ENCODE results near the gene DNMT3A. TPM values are rescaled to one million over a fixed set of nuclear protein-coding genes. Genes with fewer than 3 reads are reported as not detected.

DNMT3A gene
- total RNA-seq, 1 experiment from 2014 or later, result 215 TPM

- H2BK5ac ChIP-seq (ENCODE audit: insufficient read length, low read length), result no peak overlapping the region
- Mint-ChIP-seq H3K9me3 (peaks cover 1 to 6% of the 10 kb centered on the region in 2 experiments; a peak in 4 of 5 replicates), H3K27me3 (ENCODE audit: low read depth) (peaks cover 67% of the 10 kb centered on the region), H3K4me3 (no peak overlapping the region), H3K27ac (0 out of 7 replicates have a peak overlapping the region, but pooled peaks of 1 of the 3 experiments have one; percentile 44), H3K4me1 (peaks cover 19 to 20% of the 10 kb centered on the region in 2 experiments), H3K36me3 (ENCODE audit: insufficient read depth in 1 of 3, low read depth in 3 of 3) (peaks cover 3 to 10% (median 5%) of the 10 kb centered on the region in 3 experiments; a peak in 4 of 7 replicates)
- no peaks in the 10 kb centered on the region; the same call in 1 of the 2 replicates for H3K4me1 ChIP-seq (ENCODE audit: insufficient read depth, low read length)
- no peak overlapping the region for H2BK15ac ChIP-seq (ENCODE audit: low read depth, low read length)
- H3K27ac ChIP-seq (ENCODE audit: insufficient read length, low read depth, low read length), result no peak overlapping the region
- no peak overlapping the region for H2AFZ ChIP-seq (ENCODE audit: low read length)
- H3K56ac ChIP-seq (ENCODE audit: insufficient read length, low read depth, low read length), result no peak overlapping the region
- DNase-seq, result no peak
- no peaks in the 10 kb centered on the region for H3K79me2 ChIP-seq (ENCODE audit: insufficient read depth, low read length)
- no peak overlapping the region for H3K14ac ChIP-seq (ENCODE audit: insufficient read depth, low read length)
- no peak for TF ChIP-seq CTCF (conservative IDR thresholded peaks at IDR 0.05)
- no peak overlapping the region for H2AK5ac ChIP-seq (ENCODE audit: insufficient read length, low read length)
- no peak overlapping the region for H3K9ac ChIP-seq (ENCODE audit: extremely low read depth, insufficient read length, low read length)
- no peak overlapping the region for H4K91ac ChIP-seq (ENCODE audit: insufficient read length, low read depth, low read length)
- no peaks in the 10 kb centered on the region for H3K23me2 ChIP-seq (ENCODE audit: insufficient read length, low read depth, low read length, poor library complexity, severe bottlenecking)
- H3T11ph ChIP-seq (ENCODE audit: low read length), result no peak overlapping the region
- no peak overlapping the region for H4K5ac ChIP-seq (ENCODE audit: insufficient read length, low read depth, low read length)
- no peaks in the 10 kb centered on the region for H3K79me1 ChIP-seq (ENCODE audit: insufficient read depth, low read depth, low read length, poor library complexity, severe bottlenecking)
- H3K4me2 ChIP-seq (ENCODE audit: insufficient read depth, insufficient read length, low read length), result no peak overlapping the region
- H3K4ac ChIP-seq (ENCODE audit: low read depth, low read length), result no peak overlapping the region
- no peak overlapping the region for H2BK20ac ChIP-seq (ENCODE audit: low read depth, low read length, poor library complexity, severe bottlenecking)
- no peaks in the 10 kb centered on the region for H3K27me3 ChIP-seq (ENCODE audit: insufficient read depth, low read length)
- H4K8ac ChIP-seq (replicated peaks; ENCODE audit: insufficient read length, low read depth, low read length), result no peak overlapping the region
- H2BK120ac ChIP-seq (ENCODE audit: low read depth, low read length, poor library complexity, severe bottlenecking), result no peak overlapping the region
- no peak overlapping the region for H2BK12ac ChIP-seq (ENCODE audit: insufficient read length, low read depth, low read length)
- H3K9me3 ChIP-seq (ENCODE audit: control insufficient read depth, low read depth, low read length), result no peaks in the 10 kb centered on the region
- no peak overlapping the region for H3K18ac ChIP-seq (ENCODE audit: insufficient read length, low read depth, low read length)
- WGBS (ENCODE audit: extremely low coverage, insufficient read length, low lambda C conversion rate), result no CpG with 5 or more reads among the region's 8 CpGs
- no peak overlapping the region for H3K23ac ChIP-seq (ENCODE audit: insufficient read length, low read depth, low read length)
- no peaks in the 10 kb centered on the region for H4K20me1 ChIP-seq (ENCODE audit: control insufficient read depth, insufficient read depth, insufficient read length)
Observed at GRCh38 chr2:25355270-25355669, 13.5 kb upstream of the DNMT3A start.

Data from H9 (cell line).